ENCODE measurements around the gene ARGFX.

The ARGFX gene
- long read RNA-seq: 0 reads

GRCh38 chr3:121567649-121568048, at the start of gene ARGFX:
TSS of gene ARGFX (plus strand) at chr3:121567949. CDS start at chr3:121570714, 2,765 bp downstream.
- DNase-seq (ENCODE audit: low read depth in 1 of 2, low spot score in 1 of 2): no peak
- Histone ChIP-seq H3K27me3 (ENCODE audit: insufficient read depth, poor library complexity, severe bottlenecking) (no peaks in the 10 kb centered on the region), H3K27ac (replicated peaks) (no peak within 1 kb of the TSS), H3K4me3 (replicated peaks; ENCODE audit: insufficient read depth, low read length) (no peak within 1 kb of the TSS)
- TF ChIP-seq REST (IDR thresholded peaks at IDR 0.05; ENCODE audit: insufficient replicate concordance, low read depth) (no peak), SPI1 (IDR thresholded peaks at IDR 0.05; ENCODE audit: borderline replicate concordance, low read depth) (no peak), POLR2AphosphoS5 (IDR thresholded peaks at IDR 0.05; ENCODE audit: low read depth) (no peak), GABPA (IDR thresholded peaks at IDR 0.05; ENCODE audit: low read depth) (no peak), CTCF (IDR thresholded peaks at IDR 0.05; ENCODE audit: insufficient read depth, low read length) (no peak)

GRCh38 chr3:121517953-121518655, 49.6 kb upstream of the ARGFX start:
- no peak overlapping the region for H3K4me3 ChIP-seq (replicated peaks; ENCODE audit: insufficient read depth, low read length)
- H3K27ac ChIP-seq (replicated peaks): no peak overlapping the region; the same call in 1 of the 2 replicates
- H3K27me3 ChIP-seq (ENCODE audit: insufficient read depth, poor library complexity, severe bottlenecking): no peaks in the 10 kb centered on the region
- no peak for DNase-seq (ENCODE audit: low read depth in 1 of 2, low spot score in 1 of 2)
- TF ChIP-seq CTCF (IDR thresholded peaks at IDR 0.05; ENCODE audit: insufficient read depth, low read length) (no peak), REST (IDR thresholded peaks at IDR 0.05; ENCODE audit: insufficient replicate concordance, low read depth) (no peak), POLR2AphosphoS5 (IDR thresholded peaks at IDR 0.05; ENCODE audit: low read depth) (no peak), GABPA (IDR thresholded peaks at IDR 0.05; ENCODE audit: low read depth) (no peak), SPI1 (IDR thresholded peaks at IDR 0.05; ENCODE audit: borderline replicate concordance, low read depth) (no peak)

GRCh38 chr3:121520510-121520909, 47.2 kb upstream of the ARGFX start:
- Histone ChIP-seq H3K27me3 (ENCODE audit: insufficient read depth, poor library complexity, severe bottlenecking) (no peaks in the 10 kb centered on the region), H3K27ac (replicated peaks) (no peak overlapping the region), H3K4me3 (replicated peaks; ENCODE audit: insufficient read depth, low read length) (no peak overlapping the region)
- no peak for TF ChIP-seq REST (IDR thresholded peaks at IDR 0.05; ENCODE audit: insufficient replicate concordance, low read depth)
- TF ChIP-seq CTCF (IDR thresholded peaks at IDR 0.05; ENCODE audit: insufficient read depth, low read length): no peak
- TF ChIP-seq POLR2AphosphoS5 (IDR thresholded peaks at IDR 0.05; ENCODE audit: low read depth): no peak
- no peak for TF ChIP-seq GABPA (IDR thresholded peaks at IDR 0.05; ENCODE audit: low read depth)
- no peak for TF ChIP-seq SPI1 (IDR thresholded peaks at IDR 0.05; ENCODE audit: borderline replicate concordance, low read depth)
- DNase-seq (ENCODE audit: low read depth in 1 of 2, low spot score in 1 of 2): no peak
